GM15510 (cell line): ENCODE data around the gene OR5M8.

Source experiments
- POLR2A ChIP-seq: IDR thresholded peaks from 3 replicates; pipeline ENCODE4 v1.6.1; 2011; ENCODE audit warnings: borderline replicate concordance; ENCODE audit not compliant: insufficient read length; ENCODE audit errors: extremely low read depth

Gene OR5M8

DNA sequence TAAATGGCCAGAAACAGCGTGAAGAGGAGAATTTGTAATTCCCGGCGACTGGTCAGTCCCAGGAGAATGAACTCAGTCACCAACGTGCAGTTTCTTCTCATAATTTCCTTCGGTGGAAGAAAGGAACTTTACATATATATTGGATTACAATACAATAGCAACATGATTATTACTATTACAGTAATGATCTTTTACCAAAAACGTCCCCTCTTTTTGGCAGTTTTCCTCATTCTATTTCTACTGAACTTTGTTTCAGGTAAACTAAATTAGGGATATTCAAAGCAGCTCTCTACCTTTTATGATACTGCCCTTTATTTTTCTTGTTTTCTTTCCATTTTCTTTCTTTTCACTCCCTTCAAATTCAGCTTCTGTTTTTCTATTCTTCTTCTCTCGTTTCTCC lies at the start of gene OR5M8:
TSS of gene OR5M8 (minus strand) at position 101 of the 400 bp plus-strand sequence. CDS start at position 101, 0 bp downstream.
- no peak for TF ChIP-seq POLR2A

- no peak for TF ChIP-seq POLR2A
These were observed 42.0 kb upstream of the OR5M8 start for GRCh38 chr11:56533054-56533740.

- TF ChIP-seq POLR2A: no peak
These were observed 40.7 kb upstream of the OR5M8 start for GRCh38 chr11:56531856-56532255.

- TF ChIP-seq POLR2A: no peak
These were observed 30.8 kb upstream of the OR5M8 start for GRCh38 chr11:56522008-56522407.

DNA sequence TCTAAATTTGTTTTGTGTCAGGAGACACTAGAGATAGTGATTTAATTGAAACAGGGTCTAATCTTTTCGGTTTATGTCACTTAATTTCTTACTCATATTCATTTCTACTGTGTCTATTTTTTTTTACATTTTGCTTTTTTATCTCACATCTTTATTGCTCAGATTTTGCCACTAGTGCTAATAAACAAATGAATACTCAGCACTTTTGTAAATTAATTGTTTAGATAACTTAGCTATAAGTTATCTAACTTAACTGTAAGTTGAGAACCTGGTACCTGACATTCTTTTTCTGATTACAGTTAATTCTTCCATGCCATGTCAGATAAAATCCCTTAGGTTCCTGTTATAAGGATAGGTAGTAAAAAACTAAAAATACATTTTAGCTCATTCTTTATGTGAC lies 22.1 kb upstream of the OR5M8 start:
- TF ChIP-seq POLR2A: no peak

DNA sequence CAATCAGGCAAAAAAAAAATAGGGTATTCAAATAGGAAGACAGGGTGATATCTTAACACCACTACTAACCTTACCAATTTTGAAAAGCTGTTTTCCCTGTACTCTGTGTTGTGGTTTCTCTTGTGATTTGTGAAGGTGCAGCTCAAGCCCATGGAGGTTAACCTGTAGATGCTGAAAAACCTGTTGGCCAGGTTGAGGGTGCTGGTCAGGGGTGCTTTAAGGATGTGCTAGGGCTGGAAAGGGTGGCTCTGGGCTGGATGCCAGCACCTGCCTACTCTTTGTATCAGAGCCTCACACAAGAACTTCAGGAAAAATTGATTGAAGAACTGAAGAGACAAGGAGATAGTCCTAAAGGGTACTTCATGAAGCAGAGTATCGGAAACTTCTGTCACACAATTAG lies 18.3 kb upstream of the OR5M8 start:
- no peak for TF ChIP-seq POLR2A

DNA sequence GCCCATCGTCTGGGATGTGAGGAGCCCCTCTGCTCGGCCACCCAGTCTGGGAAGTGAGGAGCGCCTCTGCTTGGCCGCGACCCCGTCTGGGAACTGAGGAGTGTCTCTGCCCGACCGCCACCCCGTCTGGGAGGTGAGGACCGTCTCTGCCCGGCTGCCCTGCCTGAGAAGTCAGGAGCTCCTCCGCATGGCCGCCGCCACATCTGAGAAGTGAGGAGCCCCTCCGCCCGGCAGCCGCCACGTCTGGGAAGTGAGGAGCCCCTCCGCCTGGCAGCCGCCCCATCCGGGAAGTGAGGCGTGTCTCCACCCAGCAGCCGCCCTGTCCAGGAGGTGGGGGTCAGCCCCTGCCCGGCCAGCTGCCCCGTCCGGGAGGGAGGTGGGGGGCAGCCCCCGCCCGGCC lies 5.8 kb upstream of the OR5M8 start:
- no peak for TF ChIP-seq POLR2A

DNA sequence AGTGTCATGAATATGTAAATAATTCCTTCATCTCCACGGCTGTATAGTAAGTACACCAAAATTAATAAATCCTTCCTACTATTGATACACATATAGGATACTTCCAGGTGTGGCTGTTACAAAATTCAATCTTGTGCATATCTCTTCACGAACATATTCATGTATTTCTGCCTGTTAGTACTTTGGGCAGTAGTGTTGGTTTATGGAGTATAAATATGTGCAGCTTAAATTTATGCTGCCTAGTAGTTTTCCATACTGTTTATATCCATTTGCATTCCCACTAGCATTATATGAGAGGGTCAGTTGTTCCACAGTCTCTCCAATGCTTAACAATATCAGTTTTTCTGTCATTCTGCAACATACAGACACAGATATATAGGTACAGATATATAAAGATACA lies 3.9 kb upstream of the OR5M8 start:
- no peak for TF ChIP-seq POLR2A

DNA sequence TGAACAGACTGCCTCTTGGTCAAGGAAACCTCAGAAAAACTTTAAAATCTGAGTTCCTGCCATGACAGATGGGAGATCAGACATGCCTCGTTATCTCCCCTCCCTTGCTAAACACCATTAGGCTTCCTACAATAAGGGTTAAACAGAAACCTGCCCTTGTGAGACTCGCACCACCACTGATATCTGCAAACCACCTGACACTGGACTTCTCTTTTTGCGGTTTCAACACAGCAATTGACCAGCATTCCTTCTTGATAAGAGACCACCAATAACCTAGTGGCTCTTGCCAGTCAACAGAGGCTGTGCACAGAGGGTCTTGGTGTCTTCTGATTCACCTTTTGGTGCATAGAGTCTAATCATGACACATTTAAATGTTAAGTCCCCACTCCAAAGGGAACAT lies 4.4 kb downstream of the OR5M8 start:
- TF ChIP-seq POLR2A: no peak

DNA sequence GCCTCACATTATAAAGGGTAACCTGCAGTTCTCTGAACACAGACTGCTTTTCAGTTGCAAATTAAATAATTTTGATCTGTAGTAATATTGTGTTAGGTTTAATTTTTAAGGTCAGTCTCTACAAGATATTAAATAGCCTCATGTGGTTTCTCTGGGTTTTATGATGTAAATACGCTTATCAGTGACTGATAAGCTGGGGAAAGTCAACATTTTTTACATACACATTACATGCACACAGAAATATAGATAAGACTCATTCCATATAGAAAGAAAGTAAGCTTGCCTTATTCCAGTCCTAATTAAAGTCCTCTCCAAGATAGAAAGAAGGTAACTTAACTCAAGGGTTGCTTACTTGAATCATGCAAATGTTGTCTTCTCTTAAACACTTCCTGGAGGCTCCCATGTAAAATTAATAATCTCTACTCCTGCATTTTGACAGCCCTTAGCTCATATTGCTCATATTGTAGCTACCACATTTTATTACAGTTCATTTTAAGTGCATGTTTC lies 16.4 kb downstream of the OR5M8 start:
- TF ChIP-seq POLR2A: no peak

GRCh38 chr11:56473252-56473651 lies 17.9 kb downstream of the OR5M8 start, which contains the start of gene OR5M3:
Gene OR5M3, minus strand, starts transcription at chr11:56473352. Its CDS starts 2,855 bp downstream, at chr11:56470497.
- no peak for TF ChIP-seq POLR2A

DNA sequence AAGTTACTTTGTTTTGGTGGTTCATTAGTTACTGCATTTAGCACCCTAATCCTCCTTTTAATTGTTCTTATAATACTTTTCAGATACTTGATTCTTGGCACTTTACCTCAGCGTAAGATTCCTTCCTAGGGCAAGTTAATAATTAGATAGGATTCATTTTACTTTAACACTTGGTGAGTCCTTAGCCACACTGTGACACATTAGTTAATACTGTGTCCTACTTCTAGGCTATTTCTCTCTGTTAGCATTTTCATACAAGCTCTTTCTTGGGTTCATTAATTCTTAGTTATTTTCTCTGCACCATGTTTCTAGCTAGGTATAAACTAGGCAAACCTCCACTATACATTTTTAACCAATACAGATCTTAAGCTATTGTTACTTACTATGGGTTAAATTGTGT lies 34.1 kb downstream of the OR5M8 start:
- TF ChIP-seq POLR2A: no peak

DNA sequence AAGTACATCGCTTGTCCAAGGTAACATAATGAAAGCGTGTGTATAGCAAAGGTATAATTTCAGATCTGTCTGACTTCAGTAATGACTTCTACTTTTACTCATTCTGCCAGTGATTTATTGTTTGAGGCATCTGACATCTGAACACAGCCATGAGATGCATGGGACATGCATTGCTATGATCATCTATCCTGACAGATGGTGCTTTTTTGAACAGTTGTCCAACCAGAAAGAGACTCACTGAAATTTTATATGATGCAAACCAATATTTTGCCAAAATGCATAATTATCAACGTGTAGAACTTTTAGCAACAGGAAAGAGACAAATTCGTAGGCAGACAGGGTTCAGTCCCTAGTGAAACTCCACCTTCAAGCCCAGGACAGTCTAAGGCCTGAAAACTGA lies 37.6 kb downstream of the OR5M8 start:
- TF ChIP-seq POLR2A: no peak
